Measurements from ENCODE around the gene DCN.

Gene DCN

GRCh38 chr12:91191513-91192111 is 9.0 kb upstream of the DCN start:
- DNase-seq (ENCODE audit: low spot score), result no peak
- in situ Hi-C loops (cut with MboI; ENCODE audit: low sequenced_read_pairs, unreplicated experiment), result no loop called here
- TF ChIP-seq CTCF (IDR thresholded peaks at IDR 0.05; ENCODE audit: borderline replicate concordance, control extremely low read depth, extremely low read depth, insufficient read depth, missing control alignments), result no peak

- DNase-seq (ENCODE audit: low spot score), result no peak
- TF ChIP-seq CTCF (IDR thresholded peaks at IDR 0.05; ENCODE audit: borderline replicate concordance, control extremely low read depth, extremely low read depth, insufficient read depth, missing control alignments), result no peak
- in situ Hi-C loops (cut with MboI; ENCODE audit: low sequenced_read_pairs, unreplicated experiment), result no loop called here
Observed at GRCh38 chr12:91189516-91189915, 6.9 kb upstream of the DCN start.

GRCh38 chr12:91188778-91189177 is 6.2 kb upstream of the DCN start:
- no peak for TF ChIP-seq CTCF (IDR thresholded peaks at IDR 0.05; ENCODE audit: borderline replicate concordance, control extremely low read depth, extremely low read depth, insufficient read depth, missing control alignments)
- in situ Hi-C loops (cut with MboI; ENCODE audit: low sequenced_read_pairs, unreplicated experiment), result no loop called here
- no peak for DNase-seq (ENCODE audit: low spot score)

DNA sequence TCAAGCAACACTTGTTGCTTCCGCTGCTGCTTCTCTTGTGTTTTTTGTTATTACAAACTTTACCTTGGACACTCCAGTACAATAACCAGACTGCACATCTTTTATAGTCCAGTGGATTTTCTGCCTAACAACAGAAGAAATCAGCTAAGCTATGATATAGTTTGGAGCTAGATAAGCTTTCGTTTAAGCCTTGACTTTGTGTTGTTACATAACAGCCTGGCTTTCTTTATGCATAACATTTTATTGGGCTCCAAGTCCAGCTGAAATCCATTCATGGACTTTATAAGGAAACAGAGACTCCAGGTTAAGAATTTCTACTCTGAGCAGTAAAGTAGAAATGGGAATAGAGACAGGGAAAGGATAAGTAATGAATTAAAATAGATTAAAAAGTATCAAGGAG is 3.5 kb upstream of the DCN start:
- DNase-seq (ENCODE audit: low spot score), result no peak
- no peak for TF ChIP-seq CTCF (IDR thresholded peaks at IDR 0.05; ENCODE audit: borderline replicate concordance, control extremely low read depth, extremely low read depth, insufficient read depth, missing control alignments)
- in situ Hi-C loops (cut with MboI; ENCODE audit: low sequenced_read_pairs, unreplicated experiment), result no loop called here

DNA sequence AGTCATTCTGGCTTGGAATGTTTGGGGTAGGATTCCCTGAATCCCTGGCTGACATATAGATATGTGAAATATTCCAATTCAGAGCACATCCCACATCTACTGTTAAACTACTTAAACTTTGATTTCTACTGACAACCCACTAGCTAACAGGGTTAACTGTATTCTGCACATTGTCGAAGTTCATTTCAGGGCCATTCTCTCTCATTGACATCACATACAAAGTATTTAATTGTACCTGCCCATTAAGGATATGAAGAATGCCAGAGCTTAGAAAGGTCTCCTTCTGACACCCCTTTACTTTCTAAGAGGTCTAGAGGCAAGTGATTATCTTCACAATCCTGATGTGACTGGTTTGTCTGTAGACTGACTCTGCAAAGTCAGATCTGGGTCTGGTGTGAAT is 2.8 kb upstream of the DCN start:
- in situ Hi-C loops (cut with MboI; ENCODE audit: low sequenced_read_pairs, unreplicated experiment), result no loop called here
- DNase-seq (ENCODE audit: low spot score), result no peak
- TF ChIP-seq CTCF (IDR thresholded peaks at IDR 0.05; ENCODE audit: borderline replicate concordance, control extremely low read depth, extremely low read depth, insufficient read depth, missing control alignments), result no peak

- in situ Hi-C loops (cut with MboI; ENCODE audit: low sequenced_read_pairs, unreplicated experiment), result no loop called here
- no peak for DNase-seq (ENCODE audit: low spot score)
Observed at GRCh38 chr12:91183551-91183950, 934 bp upstream of the DCN start.

More at GRCh38 chr12:91183551-91183950, 934 bp upstream of the DCN start:
- no peak for TF ChIP-seq CTCF (IDR thresholded peaks at IDR 0.05; ENCODE audit: borderline replicate concordance, control extremely low read depth, extremely low read depth, insufficient read depth, missing control alignments)

Data from GM13976 (cell line).